Hematopoietic multipotent progenitor cell (in vitro differentiated cells): ENCODE data around the gene FYCO1. TPM values are rescaled to one million over a fixed set of nuclear protein-coding genes. Genes with fewer than 3 reads are reported as not detected.
"Not testable (repeated sequence)": the region's sequence is repeated elsewhere in the genome, so short reads cannot be mapped to it uniquely, and the experiment has no call there.

Experiments
- DNase-seq, 3 donors: peaks; one replicate each; pipeline ENCODE4 v3.0.0-alpha.2; 2011 to 2015; ENCODE audit warnings: low read depth in 2 of 3, low spot score in 2 of 3
- total RNA-seq: library from RNA; depleted of rRNA; stranded (reverse); fragments of >200 nt; gene quantifications from one replicate; pipeline ENCODE4 v1.2.3, GENCODE V29; 2012

Gene FYCO1
- 13.7 TPM for total RNA-seq

GRCh38 chr3:45995236-45996192, at the start of gene FYCO1:
Gene FYCO1, minus strand, starts transcription at chr3:45995824. Its CDS starts 10,914 bp downstream, at chr3:45984910.
- DNase-seq: peak; percentile 65 to 88 (median 81)

DNA sequence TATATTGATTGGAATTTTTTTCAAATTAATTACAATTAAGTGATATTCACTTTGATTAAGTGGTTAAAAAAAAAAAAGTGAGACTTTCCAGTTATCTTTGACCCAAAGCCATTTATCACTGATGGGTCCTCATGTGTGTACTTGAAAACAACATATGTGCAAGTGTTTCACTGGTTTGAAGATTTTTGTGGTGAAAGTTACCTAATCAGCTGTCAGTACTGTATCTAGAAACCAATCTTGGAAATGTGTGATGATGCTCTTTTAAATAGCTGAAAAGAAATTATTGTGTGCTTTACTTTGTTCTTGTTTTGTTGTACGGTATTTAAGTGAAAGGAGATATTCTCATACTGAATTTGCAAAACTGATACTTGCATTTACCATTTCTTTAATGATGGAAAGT, 43.3 kb upstream of the FYCO1 start:
- no peak for DNase-seq

GRCh38 chr3:46038071-46038470, 42.4 kb upstream of the FYCO1 start:
- not testable (repeated sequence) for DNase-seq

- DNase-seq: no peak
These were observed 40.6 kb upstream of the FYCO1 start for GRCh38 chr3:46036191-46036590.

GRCh38 chr3:46031747-46032146, 36.1 kb upstream of the FYCO1 start:
- no peak for DNase-seq

DNA sequence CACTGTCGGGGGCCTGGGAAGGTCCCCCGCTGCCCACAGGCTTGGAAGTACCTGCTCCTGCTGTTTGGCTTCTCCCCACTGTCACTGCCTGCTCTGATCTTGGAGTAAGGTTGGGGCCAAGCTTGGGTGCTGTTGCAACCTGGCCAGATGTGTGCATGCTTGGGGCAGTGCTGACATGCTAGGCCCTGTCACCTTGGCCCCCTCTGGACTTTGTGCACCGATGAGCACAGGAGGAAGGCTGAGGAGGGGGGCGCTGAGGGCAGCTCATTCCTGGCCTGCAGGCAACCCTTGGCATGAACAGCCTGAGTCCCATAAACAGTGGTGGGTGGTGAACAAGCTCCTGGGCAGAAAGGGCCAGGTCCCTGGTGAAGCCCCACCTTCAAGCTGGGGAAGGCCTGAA, 35.6 kb upstream of the FYCO1 start:
- no peak for DNase-seq

DNA sequence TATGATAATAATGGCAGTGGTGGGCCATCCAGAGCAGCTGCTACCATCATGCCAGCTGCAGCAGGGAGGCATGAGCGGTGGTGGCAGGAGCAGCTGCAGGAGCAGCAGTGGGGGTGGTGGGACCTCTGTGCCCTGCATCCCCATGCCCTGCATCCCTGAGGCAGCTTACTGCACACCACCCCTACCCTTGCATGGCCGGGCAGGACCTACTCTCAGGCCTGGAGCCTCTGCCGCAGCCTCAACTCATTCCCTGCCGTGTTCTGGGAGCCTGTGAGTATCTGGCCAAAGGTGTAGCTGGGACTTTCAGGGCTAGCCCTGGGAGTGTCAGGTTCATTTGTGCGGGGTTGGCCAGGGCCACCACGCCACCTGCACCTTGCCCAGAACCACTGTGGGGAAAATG, 35.0 kb upstream of the FYCO1 start:
- no peak for DNase-seq

- DNase-seq: no peak
These were observed 34.4 kb upstream of the FYCO1 start for GRCh38 chr3:46029953-46030543.

GRCh38 chr3:46027736-46028397, 32.2 kb upstream of the FYCO1 start:
- peak in 1 of 3 donors; percentile 5 for DNase-seq

DNA sequence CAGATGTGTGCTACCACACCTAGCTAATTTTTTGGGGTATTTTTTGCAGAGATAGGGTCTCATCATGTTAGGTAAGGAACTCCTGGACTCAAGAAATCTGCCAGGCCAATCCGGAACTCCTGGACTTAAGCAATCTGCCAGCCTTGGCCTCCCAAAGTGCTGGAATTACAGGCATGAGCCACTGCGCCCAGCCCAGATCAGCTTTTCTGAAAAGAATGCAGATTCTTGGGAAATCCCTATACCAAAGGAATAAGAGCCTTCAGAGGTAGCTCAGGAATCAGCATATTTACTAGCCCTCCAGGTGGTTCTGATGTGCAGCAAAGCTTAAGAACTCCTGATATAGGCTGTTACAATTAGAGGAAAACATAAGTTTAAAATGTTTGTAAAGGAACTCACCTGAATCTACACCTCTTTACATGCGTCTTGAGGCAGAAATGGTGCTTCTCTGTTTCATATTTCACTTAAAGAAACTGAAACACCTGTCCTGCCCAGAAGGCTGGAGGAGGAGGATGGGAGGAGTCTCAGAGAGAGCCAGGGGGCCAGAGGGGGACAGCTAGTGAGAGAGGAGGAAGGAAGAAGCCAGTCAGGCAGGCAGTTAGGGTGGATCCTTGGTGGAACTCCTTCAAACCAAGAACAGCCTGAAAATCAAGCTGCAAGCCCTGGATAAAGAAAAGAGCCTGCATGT, 31.5 kb upstream of the FYCO1 start, which contains the start of gene XCR1:
Gene XCR1 (minus strand): TSS at position 463 of the 685 bp plus-strand sequence. CDS start 5,536 bp downstream, outside the sequence.
- no peak for DNase-seq

DNA sequence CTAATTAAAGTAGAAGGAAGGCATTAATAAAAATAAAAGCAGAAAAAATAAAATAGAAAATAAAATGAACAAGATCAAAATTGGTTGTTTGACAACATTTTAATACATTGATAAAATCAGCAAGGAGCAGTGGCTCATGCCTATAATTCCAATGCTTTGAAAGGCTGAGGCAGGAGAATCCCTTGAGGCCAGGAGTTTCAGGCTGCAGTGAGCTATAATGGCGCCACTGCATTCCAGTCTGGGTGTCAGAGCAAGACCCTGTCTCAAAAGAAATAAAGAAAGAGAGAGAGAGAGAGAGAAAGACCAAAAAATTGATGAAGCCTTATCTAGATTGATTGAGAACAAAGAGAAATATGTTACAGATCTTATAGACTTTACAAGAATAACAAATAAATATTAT, 29.5 kb upstream of the FYCO1 start:
- no peak for DNase-seq

DNA sequence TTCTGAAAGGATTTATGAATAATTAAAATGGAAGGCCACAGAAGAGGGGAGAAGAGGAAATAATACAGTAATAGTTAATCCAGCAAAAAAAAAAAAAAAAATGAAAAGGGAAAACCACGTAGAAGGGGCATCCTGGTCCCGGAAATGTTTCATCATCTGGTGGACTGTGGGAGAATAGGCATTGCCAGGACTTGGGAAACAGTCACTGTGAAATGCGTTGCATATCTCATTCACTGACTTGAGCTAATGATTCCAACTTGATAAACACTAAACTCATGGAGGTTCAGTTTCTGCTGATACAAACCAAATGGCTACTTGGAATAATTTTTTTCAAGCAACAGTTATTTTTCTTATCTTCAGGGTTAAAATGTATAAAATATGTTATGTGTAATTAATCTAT, 28.5 kb upstream of the FYCO1 start:
- no peak for DNase-seq

DNA sequence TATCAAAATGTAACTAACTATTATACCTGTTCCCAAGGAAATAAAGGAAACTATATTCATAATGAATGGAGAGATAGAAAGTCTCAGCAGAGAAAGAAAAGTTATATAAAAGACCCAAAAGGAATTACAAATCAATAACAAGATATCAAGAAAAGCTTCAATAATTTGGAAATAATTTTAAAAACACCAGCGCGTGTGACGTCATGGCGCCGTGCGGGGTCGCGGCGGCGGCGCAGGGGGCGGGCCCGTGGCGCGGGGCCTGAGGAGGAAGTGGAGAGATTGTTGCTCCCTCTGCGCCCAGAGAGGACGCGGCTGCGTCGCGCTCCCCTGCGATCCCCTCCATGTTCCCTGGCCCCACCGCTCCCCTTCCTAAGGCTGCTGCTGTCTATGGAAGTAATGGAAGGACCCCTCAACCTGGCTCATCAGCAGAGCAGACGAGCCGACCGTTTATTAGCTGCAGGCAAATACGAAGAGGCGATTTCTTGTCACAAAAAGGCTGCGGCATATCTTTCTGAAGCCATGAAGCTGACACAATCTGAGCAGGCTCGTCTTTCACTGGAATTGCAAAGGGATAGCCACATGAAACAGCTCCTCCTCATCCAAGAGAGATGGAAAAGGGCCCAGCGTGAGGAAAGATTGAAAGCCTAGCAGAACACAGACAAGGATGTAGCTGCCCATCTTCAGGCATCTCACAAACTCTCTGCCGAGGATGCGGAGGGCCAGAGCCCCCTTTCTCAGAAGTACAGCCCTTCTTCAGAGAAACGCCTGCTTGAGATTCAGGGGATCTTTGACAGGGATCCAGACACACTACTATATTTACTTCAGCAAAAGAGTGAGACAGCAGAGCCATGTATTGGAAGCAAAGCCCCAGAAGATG, 27.5 kb upstream of the FYCO1 start:
- DNase-seq: no peak

DNA sequence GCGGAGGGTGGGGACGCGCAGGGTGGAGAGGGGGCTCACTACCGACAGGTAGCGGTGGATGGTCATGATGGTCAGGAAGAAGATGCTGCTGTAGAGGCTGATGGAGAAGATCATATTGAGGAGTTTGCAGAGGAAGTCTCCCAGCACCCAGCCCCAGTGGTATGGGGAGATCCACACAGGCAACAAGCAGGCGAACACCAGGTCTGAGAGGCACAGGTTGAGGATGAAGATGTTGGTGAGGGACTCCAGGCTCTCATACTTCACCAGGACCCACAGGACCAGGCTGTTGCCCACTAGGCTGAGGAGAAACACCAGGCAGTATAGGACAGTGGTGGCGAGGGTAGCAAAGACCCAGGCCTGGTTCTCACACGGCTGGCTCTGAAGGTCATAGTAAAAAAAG, 25.9 kb upstream of the FYCO1 start:
- DNase-seq: no peak

DNA sequence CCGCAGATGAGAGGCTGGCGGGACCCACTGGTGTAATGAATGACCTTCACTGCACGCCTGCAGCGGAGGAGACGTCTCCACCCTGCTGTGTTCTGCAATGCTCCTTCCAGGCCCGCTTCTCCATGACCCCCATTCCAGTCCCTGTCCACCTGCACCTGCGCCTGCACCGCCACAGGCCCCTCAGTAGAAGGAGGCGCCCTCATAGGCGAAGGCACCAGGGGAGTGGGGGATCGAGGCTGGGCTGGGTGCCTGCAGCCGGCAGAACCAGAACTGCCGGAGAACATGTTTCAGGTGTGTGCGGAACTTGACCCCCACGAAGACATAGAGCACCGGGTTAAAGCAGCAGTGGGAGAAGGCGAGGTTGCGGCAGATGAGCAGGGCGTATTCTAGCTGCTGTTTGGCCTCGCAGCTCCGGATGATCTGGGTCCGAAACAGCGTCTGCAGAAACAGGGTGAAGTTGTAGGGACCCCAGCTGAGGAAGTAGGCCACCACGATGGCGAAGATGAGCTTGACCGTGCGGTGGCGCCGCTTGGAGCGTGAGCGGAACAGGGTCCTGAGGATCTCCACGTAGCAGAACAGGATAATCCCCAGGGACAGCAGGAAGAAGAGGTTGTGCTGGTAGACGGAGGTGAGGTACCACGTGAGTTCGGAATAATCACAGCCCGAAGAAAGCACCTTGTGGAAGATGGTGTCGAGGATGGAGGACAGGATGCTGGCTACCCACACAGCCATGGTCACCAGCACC, 25.3 kb upstream of the FYCO1 start:
- DNase-seq: no peak

- no peak for DNase-seq
These were observed 24.1 kb upstream of the FYCO1 start for GRCh38 chr3:46019707-46020106.

DNA sequence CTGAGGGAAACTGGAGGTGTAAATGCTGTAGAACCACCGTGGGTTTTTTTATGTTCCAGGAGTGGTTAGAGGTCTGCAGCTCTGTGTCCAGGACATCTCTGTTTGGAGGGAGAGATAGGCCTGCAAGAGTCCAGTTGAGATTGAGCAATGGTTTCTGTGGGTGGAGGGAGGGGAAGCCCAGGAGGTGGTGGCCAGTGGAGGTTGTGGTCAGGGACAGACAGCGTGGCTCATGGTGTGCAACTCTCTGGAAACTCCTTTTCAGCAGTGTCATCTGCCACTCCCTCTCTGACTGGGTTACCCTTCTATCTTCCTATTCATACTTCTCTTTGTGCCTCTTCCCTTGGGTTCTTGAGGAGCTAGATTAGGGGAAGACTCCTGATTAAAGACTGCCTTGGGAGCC, 22.1 kb upstream of the FYCO1 start:
- DNase-seq: no peak

DNA sequence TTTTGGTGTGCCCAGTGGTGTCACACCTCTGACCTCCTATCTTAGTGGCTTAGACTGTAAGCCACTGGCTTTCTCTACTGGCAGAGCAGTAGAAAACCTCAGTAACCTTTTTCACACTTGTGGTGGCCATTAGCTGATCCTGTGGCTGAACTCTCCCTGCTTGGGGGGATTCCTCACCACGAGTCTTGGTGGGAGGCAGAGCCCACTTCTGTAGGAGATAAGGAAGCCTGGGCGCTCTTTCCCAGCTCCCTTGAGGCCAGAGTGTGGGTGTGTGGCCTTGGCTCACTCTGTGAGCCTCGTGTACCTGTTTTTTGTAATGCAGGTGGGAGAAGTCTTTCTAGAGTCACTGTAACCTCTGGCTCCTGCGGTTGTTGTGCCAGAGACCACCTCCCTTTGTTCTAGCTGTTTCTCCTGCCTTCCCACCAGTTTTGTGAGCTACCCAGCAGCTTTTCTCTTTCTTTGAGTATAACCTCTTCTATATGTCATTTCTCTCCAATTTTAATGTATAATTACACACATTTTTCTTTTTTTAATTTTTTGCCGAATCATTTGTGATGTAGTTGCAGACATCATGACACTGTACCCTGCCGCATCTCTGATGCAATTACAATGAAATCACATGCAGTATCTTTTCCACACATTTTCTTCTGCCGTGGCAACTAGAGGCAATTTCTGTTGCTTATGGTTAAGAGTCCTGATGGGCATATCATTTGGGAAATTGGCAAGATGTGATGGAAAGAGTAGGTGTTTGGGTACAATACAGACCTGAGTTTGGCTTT, 17.9 kb upstream of the FYCO1 start:
- no peak for DNase-seq
